Tibial artery (tissue), 4 donors: Measurements from ENCODE around the gene ZNF473.

Experiments used
- DNase-seq, 2 donors: peaks; one replicate each; pipeline ENCODE4 v3.0.0-alpha.2; 2019
- H3K27ac ChIP-seq, 2 donors: fragments of 200-600 bp; sonication (generic) in 1 of 2; 1 replicate in 1 of 2; 2 replicates in 1 of 2; pipeline ENCODE4 v1.5.1; 2018 to 2019; ENCODE audit warnings: mild to moderate bottlenecking in 1 of 2
- H3K27me3 ChIP-seq, 2 donors: fragments of 200-600 bp; sonication (generic) in 1 of 2; one replicate each; pipeline versions ENCODE4 v1.5.1 to v1.6.0; 2016 to 2019
- H3K36me3 ChIP-seq, 3 donors: fragments of 200-600 bp; sonication (generic) in 2 of 3; one replicate each; pipeline ENCODE4 v1.5.1; 2016 to 2019; ENCODE audit warnings: mild to moderate bottlenecking in 2 of 3
- H3K4me1 ChIP-seq, 4 donors: fragments of 200-600 bp; sonication (generic) in 2 of 4; 1 replicate in 3 of 4; 2 replicates in 1 of 4; pipeline ENCODE4 v1.5.1; 2016 to 2019
- H3K4me3 ChIP-seq, 2 donors: fragments of 200-600 bp; sonication (generic) in 1 of 2; 1 replicate in 1 of 2; 2 replicates in 1 of 2; pipeline ENCODE4 v1.5.1; 2018 to 2019; ENCODE audit warnings: mild to moderate bottlenecking in 2 of 2
- H3K9me3 ChIP-seq, 3 donors: fragments of 200-600 bp; sonication (generic) in 1 of 3; one replicate each; pipeline ENCODE4 v1.5.1; 2016 to 2019
- CTCF ChIP-seq, 2 experiments: fragments of 200-600 bp in 1 of 2; fragments of 450-650 bp in 1 of 2; IDR thresholded peaks; one replicate each; pipeline ENCODE4 v1.5.1; 2017 to 2019; ENCODE audit warnings: antibody characterized with exemption in 2 of 2, mild to moderate bottlenecking in 1 of 2, moderate library complexity in 1 of 2
- intact Hi-C: fragments of 100-400 bp; cut with DNase I; formaldehyde crosslinking; loops from one replicate; pipeline ENCODE4 v1.15.0; 2023; ENCODE audit warnings: low total_unique reads

ZNF473 gene

DNA sequence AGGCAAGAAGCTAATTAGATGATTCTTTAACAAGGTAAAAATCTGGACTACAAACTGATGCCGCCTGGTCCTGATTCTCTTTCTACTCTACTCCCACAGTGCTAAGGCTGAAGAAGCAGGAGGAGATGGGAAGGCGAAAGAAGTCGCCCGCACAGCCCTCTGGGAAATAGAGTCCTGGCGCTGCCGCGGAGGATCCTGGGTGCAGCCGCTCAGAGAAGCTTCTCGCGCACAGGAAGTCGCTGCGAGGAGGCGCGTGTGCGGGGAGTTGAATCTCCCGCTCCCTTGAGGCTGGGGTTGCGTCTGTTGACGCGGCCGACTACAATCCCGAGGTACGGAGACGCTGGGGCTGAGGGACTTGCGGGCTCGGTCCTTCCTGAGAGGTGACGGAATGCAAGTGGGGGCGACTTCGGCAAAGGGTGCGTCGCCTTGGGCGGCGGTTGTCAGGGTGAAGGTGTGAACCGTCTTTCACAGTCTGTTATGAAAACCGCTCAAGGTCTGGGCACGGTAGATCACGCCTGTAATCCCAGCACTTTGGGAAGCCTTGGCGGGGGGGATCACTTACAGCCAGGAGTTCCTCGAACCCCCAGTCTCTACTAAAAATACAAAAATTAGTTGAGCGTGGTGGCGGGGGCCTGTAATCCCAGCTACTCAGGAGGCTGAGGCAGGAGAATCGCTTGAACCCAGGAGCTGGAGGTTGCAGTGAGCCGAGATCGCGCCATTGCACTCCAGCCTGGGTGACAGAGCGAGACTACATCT is at the start of gene ZNF473:
Gene ZNF473, plus strand, starts transcription at position 212 of the 756 bp plus-strand sequence. CDS start 5,078 bp downstream, outside the sequence.
- intact Hi-C loops, result loop anchor here (5.0 to 10.0 kb wide), 2 partner anchors 94 to 1079 kb away; partner anchors contain the start of gene CTU1
- H3K27ac ChIP-seq, result peak within 1 kb of the TSS; percentile 88 to 91
- peak within 1 kb of the TSS; percentile 70 to 80 for H3K4me3 ChIP-seq
- peak; percentile 94 to 97 for DNase-seq
- no peaks in the 10 kb centered on the region for H3K9me3 ChIP-seq
- H3K4me1 ChIP-seq, result peaks cover 0 to 35% (median 22%) of the 10 kb centered on the region in 4 donors
- H3K27me3 ChIP-seq, result no peaks in the 10 kb centered on the region
- no peak for TF ChIP-seq CTCF (IDR thresholded peaks at IDR 0.05)
- peaks cover 5 to 20% (median 5%) of the 10 kb centered on the region in 3 donors for H3K36me3 ChIP-seq

DNA sequence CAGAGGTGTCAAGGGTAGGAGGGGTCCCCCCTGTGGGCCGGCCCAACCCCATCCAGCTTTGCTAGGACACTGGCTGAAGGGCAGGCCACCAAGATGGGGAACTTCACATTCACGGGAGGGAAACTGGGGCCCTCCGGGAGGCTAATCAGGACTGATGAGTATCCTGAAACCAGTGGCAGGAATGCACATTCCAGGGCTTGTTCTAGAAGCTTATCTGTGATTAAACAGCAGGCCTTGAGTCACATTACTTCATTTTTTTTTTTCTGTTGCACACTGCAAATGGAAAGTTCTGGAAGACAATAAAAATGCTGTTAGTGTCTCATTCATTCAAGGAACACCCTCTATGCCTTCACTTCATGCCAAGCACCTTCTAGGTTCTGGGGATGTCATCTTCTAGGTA is 49.3 kb upstream of the ZNF473 start:
- no peaks in the 10 kb centered on the region for H3K9me3 ChIP-seq
- H3K4me3 ChIP-seq, result no peak overlapping the region
- H3K4me1 ChIP-seq, result no peaks in the 10 kb centered on the region
- TF ChIP-seq CTCF (IDR thresholded peaks at IDR 0.05), result no peak
- no peak for DNase-seq
- intact Hi-C loops, result no loop called here
- peaks cover 25 to 74% (median 52%) of the 10 kb centered on the region in 3 donors for H3K36me3 ChIP-seq
- H3K27me3 ChIP-seq, result peaks cover 0 to 4% of the 10 kb centered on the region in 2 donors
- no peak overlapping the region for H3K27ac ChIP-seq

DNA sequence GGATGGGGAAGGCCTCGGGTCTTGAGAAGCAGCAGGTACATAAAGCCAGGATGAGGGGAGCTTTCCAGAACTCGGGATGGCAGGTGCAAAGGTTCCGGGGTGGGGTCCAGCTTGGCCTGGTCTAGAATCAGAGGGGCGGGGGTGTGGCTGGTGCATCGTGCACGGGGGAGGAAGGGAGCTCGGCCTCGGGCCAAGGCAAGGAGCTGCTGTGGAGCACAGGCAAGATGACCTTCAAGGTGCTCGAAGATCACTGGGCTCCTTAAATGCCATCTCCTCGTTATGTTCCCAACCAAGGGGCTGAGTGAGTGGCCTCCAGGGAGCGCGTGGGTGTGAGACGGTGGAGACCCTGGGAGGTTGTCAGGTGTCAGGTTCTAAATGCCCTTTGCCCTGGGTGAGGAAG is 48.7 kb upstream of the ZNF473 start:
- intact Hi-C loops, result no loop called here
- Histone ChIP-seq H3K9me3 (no peaks in the 10 kb centered on the region), H3K4me1 (no peaks in the 10 kb centered on the region), H3K27ac (no peak overlapping the region), H3K36me3 (peaks cover 31 to 80% (median 57%) of the 10 kb centered on the region in 3 donors), H3K4me3 (no peak overlapping the region), H3K27me3 (no peaks in the 10 kb centered on the region)
- no peak for TF ChIP-seq CTCF (IDR thresholded peaks at IDR 0.05)
- DNase-seq, result no peak

GRCh38 chr19:49977881-49978280 is 47.9 kb upstream of the ZNF473 start:
- no peaks in the 10 kb centered on the region for H3K9me3 ChIP-seq
- no peaks in the 10 kb centered on the region for H3K4me1 ChIP-seq
- peaks cover 35 to 85% (median 61%) of the 10 kb centered on the region in 3 donors for H3K36me3 ChIP-seq
- no peak for TF ChIP-seq CTCF (IDR thresholded peaks at IDR 0.05)
- no peak overlapping the region for H3K27ac ChIP-seq
- H3K27me3 ChIP-seq, result no peaks in the 10 kb centered on the region
- H3K4me3 ChIP-seq, result no peak overlapping the region
- DNase-seq, result no peak
- intact Hi-C loops, result no loop called here

DNA sequence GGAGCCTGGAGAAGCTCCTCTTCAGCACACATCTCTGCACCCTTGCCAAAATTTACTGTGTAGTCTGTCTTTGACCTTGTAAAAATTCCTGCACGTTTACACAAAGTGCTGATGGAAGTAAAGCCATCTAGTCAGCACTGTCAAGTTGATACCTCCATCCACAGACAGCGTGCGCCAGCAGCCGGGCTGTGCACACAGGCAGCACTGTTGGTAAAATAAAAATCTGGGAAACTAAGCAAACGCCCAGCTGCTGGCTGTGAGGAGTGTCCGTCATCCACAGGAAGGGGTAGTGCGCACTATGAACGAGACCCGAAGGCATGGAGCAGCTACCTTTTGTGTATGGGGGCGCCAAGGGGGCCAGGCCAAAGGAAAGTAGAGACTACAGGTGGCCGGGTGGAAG is 47.5 kb upstream of the ZNF473 start:
- peaks cover 35 to 85% (median 65%) of the 10 kb centered on the region in 3 donors for H3K36me3 ChIP-seq
- DNase-seq, result no peak
- intact Hi-C loops, result no loop called here
- no peaks in the 10 kb centered on the region for H3K9me3 ChIP-seq
- H3K27ac ChIP-seq, result no peak overlapping the region
- TF ChIP-seq CTCF (IDR thresholded peaks at IDR 0.05), result no peak
- H3K4me3 ChIP-seq, result no peak overlapping the region
- H3K27me3 ChIP-seq, result no peaks in the 10 kb centered on the region
- H3K4me1 ChIP-seq, result no peaks in the 10 kb centered on the region
